Natural killer cell treated with Interleukin-12 subunit alpha and Interleukin-12 subunit beta and Interleukin-15 and Interleukin-18, amount 100 ng/mL, for 72 hours (primary cell): ENCODE data around the gene LYZL4. TPM values are rescaled to one million over a fixed set of nuclear protein-coding genes. Genes with fewer than 3 reads are reported as not detected.

Experiments
- total RNA-seq, 2 donors: library from RNA; stranded (reverse); gene quantifications; one replicate each; pipeline ENCODE4 v1.2.3, GENCODE V29; 2022

The LYZL4 gene
- total RNA-seq, 2 donors from 2014 or later = not detected

Other genes with a start within 250 kb of the LYZL4 start
- gene CCK, start 144.4 kb downstream of the LYZL4 start, total RNA-seq = not detected
- gene VIPR1, start 92.0 kb upstream of the LYZL4 start, total RNA-seq = under 1 TPM in 1 of 2 donors, not detected in 1; 0.69 TPM
- gene SEC22C, start 171.4 kb upstream of the LYZL4 start, total RNA-seq = 10 to 100 TPM; 47.1 to 49.7 TPM
- gene SS18L2, start 180.2 kb upstream of the LYZL4 start, total RNA-seq = 10 to 100 TPM; 48.5 to 51.5 TPM
- 100 to 1,000 TPM in 1 of 2 donors, 10 to 100 TPM in 1; 85.4 to 145 TPM for gene NKTR, start 190.1 kb upstream of the LYZL4 start, total RNA-seq
- gene ZBTB47, start 243.1 kb upstream of the LYZL4 start, total RNA-seq = 1 to 10 TPM; 1.9 to 2.7 TPM